Muscle of arm (tissue), 12 donors: ENCODE results near the gene TGM5. TPM values are rescaled to one million over a fixed set of nuclear protein-coding genes. Genes with fewer than 3 reads are reported as not detected.

Experiments used
- DNase-seq: peaks from one replicate; pipeline ENCODE4 v3.0.0-alpha.2; 2013
- polyA plus RNA-seq, 12 donors: library from polyadenylated mRNA; unstranded; fragments of 120-200 nt; gene quantifications; one replicate each; pipeline ENCODE4 v1.2.1, GENCODE V29; 2013; ENCODE audit not compliant: insufficient read length in 12 of 12

TGM5 gene
- polyA plus RNA-seq, 12 donors: 0.05 to 1.0 (median 0.20) TPM; not detected in 3

GRCh38 chr15:43196760-43197548, 69.8 kb downstream of the TGM5 start:
- DNase-seq: no peak

DNA sequence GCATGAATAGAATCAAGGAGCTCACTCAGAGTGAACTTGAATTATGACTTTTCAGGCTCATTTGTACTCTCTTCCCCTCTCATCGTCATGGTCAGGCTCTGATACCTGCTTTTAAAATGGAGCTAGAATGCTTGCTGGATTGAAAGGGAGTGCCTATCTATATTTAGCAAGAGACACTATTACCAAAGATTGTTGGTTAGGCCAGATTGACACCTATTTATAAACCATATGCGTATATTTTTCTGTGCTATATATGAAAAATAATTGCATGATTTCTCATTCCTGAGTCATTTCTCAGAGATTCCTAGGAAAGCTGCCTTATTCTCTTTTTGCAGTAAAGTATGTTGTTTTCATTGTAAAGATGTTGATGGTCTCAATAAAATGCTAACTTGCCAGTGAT, 71.9 kb downstream of the TGM5 start:
- no peak for DNase-seq

DNA sequence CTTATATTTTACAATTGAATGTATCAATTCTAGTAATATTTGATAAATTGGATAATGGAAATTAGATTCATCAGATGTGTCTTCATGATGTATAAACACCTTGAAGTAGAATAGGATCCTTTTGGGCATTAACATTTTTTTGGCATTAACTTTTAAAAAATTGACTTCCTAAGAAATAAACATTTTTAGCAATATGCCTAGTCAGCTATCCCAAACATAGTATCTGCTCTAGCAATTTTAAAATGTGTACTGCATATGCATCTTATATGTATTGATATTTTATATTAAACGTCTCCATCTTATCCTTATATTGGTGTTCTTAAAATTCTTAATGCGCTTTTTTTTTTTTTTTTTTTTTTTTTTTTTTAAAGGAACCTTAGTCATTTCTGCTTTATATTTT, 73.0 kb downstream of the TGM5 start:
- DNase-seq: no peak

GRCh38 chr15:43190178-43190577, 76.5 kb downstream of the TGM5 start:
- DNase-seq: no peak

GRCh38 chr15:43189296-43189695, 77.4 kb downstream of the TGM5 start:
- no peak for DNase-seq

- peak; percentile 24 for DNase-seq
Measured at GRCh38 chr15:43187544-43188155, 79.1 kb downstream of the TGM5 start.

DNA sequence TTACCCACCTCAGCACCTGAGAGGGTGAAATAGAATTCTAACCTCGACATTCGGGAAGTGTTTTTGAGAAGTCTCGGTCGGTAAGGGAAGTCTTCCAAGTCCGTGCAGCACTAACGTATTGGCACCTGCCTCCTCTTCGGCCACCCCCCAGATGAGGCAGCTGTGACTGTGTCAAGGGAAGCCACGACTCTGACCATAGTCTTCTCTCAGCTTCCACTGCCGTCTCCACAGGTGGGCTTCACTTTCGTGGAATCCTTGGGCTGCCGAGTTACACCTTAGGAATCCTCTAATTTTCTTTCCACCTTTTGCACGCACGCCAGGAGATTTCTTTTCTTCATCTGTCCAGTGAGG, 80.8 kb downstream of the TGM5 start:
- DNase-seq: no peak

- DNase-seq: peak; percentile 65
Measured at GRCh38 chr15:43185157-43186002, 81.3 kb downstream of the TGM5 start, which contains the start of gene CCNDBP1. CCNDBP1 (plus strand) TSS chr15:43185403; CDS start chr15:43185499, 96 bp downstream.

- no peak for DNase-seq
Measured at GRCh38 chr15:43184407-43185124, 82.2 kb downstream of the TGM5 start.

DNA sequence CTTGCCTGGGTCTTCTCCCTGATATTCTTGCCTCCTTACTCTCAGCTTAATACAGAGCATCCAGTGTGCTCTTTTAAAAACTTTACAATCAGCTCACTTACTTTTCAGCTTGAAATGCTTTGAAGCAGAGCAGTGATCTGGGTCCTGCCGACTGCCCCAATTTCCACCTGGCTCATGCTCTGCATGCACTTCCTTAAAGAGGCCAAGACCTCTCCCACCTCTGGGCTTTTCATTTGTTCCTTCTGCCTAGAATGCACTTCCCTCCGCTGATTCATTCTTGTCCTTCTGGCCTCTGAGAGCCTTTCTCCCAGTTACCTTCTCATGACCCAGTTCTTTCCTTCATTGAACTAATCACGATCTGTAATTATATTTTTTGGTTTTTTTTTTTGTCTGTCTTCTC, 83.5 kb downstream of the TGM5 start:
- no peak for DNase-seq

Other genes with a start within 250 kb of the TGM5 start
- 10 to 100 TPM in 11 of 12 donors, not detected in 1; 14.5 to 35.5 (median 23.6) TPM for gene UBR1, start 160.9 kb downstream of the TGM5 start, polyA plus RNA-seq
- gene TMEM62, start 133.3 kb downstream of the TGM5 start, polyA plus RNA-seq: 10 to 100 TPM in 3 of 12 donors, 1 to 10 TPM in 8, not detected in 1; 6.2 to 14.1 (median 8.7) TPM
- 10 to 100 TPM in 11 of 12 donors, not detected in 1; 22.0 to 48.3 (median 37.3) TPM for gene CCNDBP1, start 81.5 kb downstream of the TGM5 start, polyA plus RNA-seq
- gene EPB42, start 45.9 kb downstream of the TGM5 start, polyA plus RNA-seq: 1 to 10 TPM in 10 of 12 donors, not detected in 2; 1.1 to 10.0 (median 2.1) TPM
- under 1 TPM in 1 of 12 donors, not detected in 11; 0.17 TPM for gene TGM7, start 35.3 kb upstream of the TGM5 start, polyA plus RNA-seq
- gene LCMT2, start 63.6 kb upstream of the TGM5 start, polyA plus RNA-seq: 1 to 10 TPM in 11 of 12 donors, not detected in 1; 4.8 to 8.6 (median 6.6) TPM
- 10 to 100 TPM in 10 of 12 donors, 1 to 10 TPM in 1, not detected in 1; 8.0 to 25.0 (median 15.4) TPM for gene ZSCAN29, start 104.1 kb upstream of the TGM5 start, polyA plus RNA-seq
- gene TUBGCP4, start 104.2 kb upstream of the TGM5 start, polyA plus RNA-seq: 10 to 100 TPM in 11 of 12 donors, not detected in 1; 11.1 to 16.6 (median 13.9) TPM
- 100 to 1,000 TPM in 1 of 12 donors, 10 to 100 TPM in 11; 35.8 to 105 (median 51.4) TPM for gene TP53BP1, start 226.2 kb upstream of the TGM5 start, polyA plus RNA-seq